Suppressor macrophage (primary cell): ENCODE measurements around the gene HOXB13.
"Not testable (repeated sequence)": the region's sequence is repeated elsewhere in the genome, so short reads cannot be mapped to it uniquely, and the experiment has no call there.

Experiments used
- DNase-seq, 4 experiments: peaks; one replicate each; pipeline ENCODE4 v3.0.0-alpha.2; 2020 to 2022

The HOXB13 gene

GRCh38 chr17:48726114-48726915, 2.2 kb downstream of the HOXB13 start:
- DNase-seq = no peak

GRCh38 chr17:48725288-48726064, 3.1 kb downstream of the HOXB13 start:
- DNase-seq = no peak

GRCh38 chr17:48725004-48725287, 3.6 kb downstream of the HOXB13 start:
- no peak for DNase-seq

- DNase-seq = peak; percentile 86 to 94 (median 92)
Observed at GRCh38 chr17:48724251-48725003, 4.1 kb downstream of the HOXB13 start.

- DNase-seq = no peak
Observed at GRCh38 chr17:48723423-48724250, 4.9 kb downstream of the HOXB13 start.

GRCh38 chr17:48722915-48723422, 5.6 kb downstream of the HOXB13 start, which contains the start of gene PRAC2:
TSS of gene PRAC2 (plus strand) at chr17:48723185. CDS start at chr17:48724411, 1,226 bp downstream.
- peak in 3 of 4 experiments; percentile 31 to 50 (median 40) for DNase-seq

GRCh38 chr17:48722201-48722907, 6.2 kb downstream of the HOXB13 start, which contains the start of gene PRAC1:
TSS of gene PRAC1 (minus strand) at chr17:48722518. CDS start at chr17:48722392, 126 bp downstream.
- no peak for DNase-seq

GRCh38 chr17:48721009-48721402, 7.5 kb downstream of the HOXB13 start:
- DNase-seq = no peak

- no peak for DNase-seq
Observed at GRCh38 chr17:48720266-48721008, 8.1 kb downstream of the HOXB13 start.

- DNase-seq = no peak
Observed at GRCh38 chr17:48719642-48720265, 8.8 kb downstream of the HOXB13 start.

GRCh38 chr17:48718761-48719641, 9.5 kb downstream of the HOXB13 start:
- peak in 1 of 4 experiments; percentile 16 for DNase-seq

- DNase-seq = no peak
Observed at GRCh38 chr17:48718227-48718760, 10.3 kb downstream of the HOXB13 start.

GRCh38 chr17:48717367-48718226, 11.0 kb downstream of the HOXB13 start:
- no peak for DNase-seq

GRCh38 chr17:48716549-48716948, 12.0 kb downstream of the HOXB13 start:
- DNase-seq = not testable (repeated sequence)

GRCh38 chr17:48715496-48716399, 12.8 kb downstream of the HOXB13 start:
- DNase-seq = peak in 1 of 4 experiments; percentile 19

- DNase-seq = no peak
Observed at GRCh38 chr17:48711128-48711527, 17.4 kb downstream of the HOXB13 start.
